H9 (cell line): ENCODE results near the gene KCNN2. TPM values are rescaled to one million over a fixed set of nuclear protein-coding genes. Genes with fewer than 3 reads are reported as not detected.

ENCODE experiments used
- DNase-seq: peaks from one replicate; pipeline ENCODE4 v3.0.0-alpha.2; 2017
- H2AFZ ChIP-seq: one replicate; pipeline ENCODE4 v1.6.1; 2013; ENCODE audit warnings: mild to moderate bottlenecking, low read length, control low read depth, moderate library complexity
- H2AK5ac ChIP-seq: 2 replicates; pipeline ENCODE4 v1.6.1; 2013; ENCODE audit warnings: low read length, control low read depth, mixed read lengths; ENCODE audit not compliant: insufficient read length
- H2BK120ac ChIP-seq: one replicate; pipeline ENCODE4 v1.6.1; 2013; ENCODE audit warnings: low read depth, mild to moderate bottlenecking, low read length, control low read depth, inconsistent platforms; ENCODE audit not compliant: poor library complexity, severe bottlenecking
- H2BK12ac ChIP-seq: 2 replicates; pipeline ENCODE4 v1.6.1; 2013; ENCODE audit warnings: low read length, control low read depth, mixed read lengths, low read depth; ENCODE audit not compliant: insufficient read length
- H2BK15ac ChIP-seq: 2 replicates; pipeline ENCODE4 v1.6.1; 2013; ENCODE audit warnings: low read depth, low read length, control low read depth
- H2BK20ac ChIP-seq: one replicate; pipeline ENCODE4 v1.6.1; 2013; ENCODE audit warnings: low read depth, mild to moderate bottlenecking, low read length, control low read depth, inconsistent platforms; ENCODE audit not compliant: poor library complexity, severe bottlenecking
- H2BK5ac ChIP-seq: 2 replicates; pipeline ENCODE4 v1.6.1; 2013; ENCODE audit warnings: low read length, control low read depth, mixed read lengths; ENCODE audit not compliant: insufficient read length
- H3K14ac ChIP-seq: 2 replicates; pipeline ENCODE4 v1.6.1; 2013; ENCODE audit warnings: low read length, control low read depth; ENCODE audit not compliant: insufficient read depth
- H3K18ac ChIP-seq: 2 replicates; pipeline ENCODE4 v1.6.1; 2013; ENCODE audit warnings: low read depth, mild to moderate bottlenecking, mixed read lengths, low read length, control low read depth; ENCODE audit not compliant: insufficient read length
- H3K23ac ChIP-seq: 2 replicates; pipeline ENCODE4 v1.6.1; 2013; ENCODE audit warnings: low read length, control low read depth, mixed read lengths, low read depth; ENCODE audit not compliant: insufficient read length
- H3K23me2 ChIP-seq: 2 replicates; pipeline ENCODE4 v1.6.1; 2013; ENCODE audit warnings: low read depth, mild to moderate bottlenecking, mixed read lengths, low read length, control low read depth; ENCODE audit not compliant: insufficient read length, poor library complexity, severe bottlenecking
- H3K27ac ChIP-seq: 2 replicates; pipeline ENCODE4 v1.5.1; 2013; ENCODE audit warnings: low read length, control low read depth, mixed read lengths, low read depth; ENCODE audit not compliant: insufficient read length
- H3K27me3 ChIP-seq: 2 replicates; pipeline ENCODE4 v1.6.1; 2013; ENCODE audit warnings: low read length, control low read depth, inconsistent platforms; ENCODE audit not compliant: insufficient read depth
- H3K4ac ChIP-seq: 2 replicates; pipeline ENCODE4 v1.6.1; 2013; ENCODE audit warnings: low read depth, mild to moderate bottlenecking, control low read depth, inconsistent platforms, low read length, moderate library complexity
- H3K4me1 ChIP-seq: 2 replicates; pipeline ENCODE4 v1.6.1; 2013; ENCODE audit warnings: low read length, control low read depth, inconsistent platforms; ENCODE audit not compliant: insufficient read depth
- H3K4me2 ChIP-seq: 2 replicates; pipeline ENCODE4 v1.6.1; 2013; ENCODE audit warnings: low read length, control low read depth, mixed read lengths; ENCODE audit not compliant: insufficient read length, insufficient read depth
- H3K56ac ChIP-seq: 2 replicates; pipeline ENCODE4 v1.6.1; 2013; ENCODE audit warnings: low read depth, mild to moderate bottlenecking, mixed read lengths, low read length, control low read depth; ENCODE audit not compliant: insufficient read length
- H3K79me1 ChIP-seq: 2 replicates; pipeline ENCODE4 v1.6.1; 2013; ENCODE audit warnings: low read depth, mild to moderate bottlenecking, moderate library complexity, low read length, control low read depth, inconsistent platforms; ENCODE audit not compliant: insufficient read depth, poor library complexity, severe bottlenecking
- H3K79me2 ChIP-seq: 2 replicates; pipeline ENCODE4 v1.6.1; 2013; ENCODE audit warnings: low read length, control low read depth, inconsistent platforms; ENCODE audit not compliant: insufficient read depth
- H3K9ac ChIP-seq: 2 replicates; pipeline ENCODE4 v1.6.1; 2013; ENCODE audit warnings: low read length, control low read depth, mixed read lengths; ENCODE audit not compliant: insufficient read length; ENCODE audit errors: extremely low read depth
- H3K9me3 ChIP-seq: one replicate; pipeline ENCODE4 v1.6.1; 2013; ENCODE audit warnings: low read depth, low read length, inconsistent platforms; ENCODE audit not compliant: control insufficient read depth
- H3T11ph ChIP-seq: one replicate; pipeline ENCODE4 v1.6.1; 2013; ENCODE audit warnings: mild to moderate bottlenecking, low read length, control low read depth, inconsistent platforms
- H4K20me1 ChIP-seq: one replicate; pipeline ENCODE4 v1.6.1; 2013; ENCODE audit not compliant: control insufficient read depth, insufficient read length, insufficient read depth
- H4K5ac ChIP-seq: 2 replicates; pipeline ENCODE4 v1.6.1; 2013; ENCODE audit warnings: low read depth, mild to moderate bottlenecking, mixed read lengths, low read length, control low read depth; ENCODE audit not compliant: insufficient read length
- H4K8ac ChIP-seq: replicated peaks from 2 replicates; pipeline ENCODE4 v1.6.1; 2013; ENCODE audit warnings: low read length, control low read depth, mixed read lengths, low read depth; ENCODE audit not compliant: insufficient read length
- H4K91ac ChIP-seq: 2 replicates; pipeline ENCODE4 v1.6.1; 2013; ENCODE audit warnings: low read depth, mild to moderate bottlenecking, moderate library complexity, mixed read lengths, low read length, control low read depth; ENCODE audit not compliant: insufficient read length
- H3K27ac Mint-ChIP-seq, 3 experiments: 2 replicates in 2 of 3; 3 replicates in 1 of 3; pipeline ENCODE4 v1.8.0; 2020 to 2021; ENCODE audit warnings: mixed read lengths in 3 of 3, mild to moderate bottlenecking in 1 of 3, moderate library complexity in 1 of 3
- H3K27me3 Mint-ChIP-seq: 2 replicates; pipeline ENCODE4 v1.8.0; 2021; ENCODE audit warnings: low read depth, mild to moderate bottlenecking, moderate library complexity, mixed read lengths
- H3K36me3 Mint-ChIP-seq, 3 experiments: 2 replicates in 2 of 3; 3 replicates in 1 of 3; pipeline ENCODE4 v1.8.0; 2020 to 2021; ENCODE audit warnings: low read depth in 3 of 3, mixed read lengths in 3 of 3; ENCODE audit not compliant: insufficient read depth in 1 of 3
- H3K4me1 Mint-ChIP-seq, 2 experiments: 2 replicates each; pipeline ENCODE4 v1.8.0; 2020; ENCODE audit warnings: mixed read lengths in 2 of 2
- H3K4me3 Mint-ChIP-seq, 2 experiments: 2 replicates in 1 of 2; 3 replicates in 1 of 2; pipeline ENCODE4 v1.8.0; 2020 to 2021; ENCODE audit warnings: mild to moderate bottlenecking in 2 of 2, mixed read lengths in 2 of 2, moderate library complexity in 1 of 2
- H3K9me3 Mint-ChIP-seq, 2 experiments: 2 replicates in 1 of 2; 3 replicates in 1 of 2; pipeline ENCODE4 v1.8.0; 2020; ENCODE audit warnings: mild to moderate bottlenecking in 2 of 2, mixed read lengths in 2 of 2, moderate library complexity in 1 of 2
- CTCF ChIP-seq: fragments of 200-600 bp; sonication (generic); conservative IDR thresholded peaks from 3 replicates; pipeline ENCODE4 v1.8.0; 2021; ENCODE audit warnings: antibody characterized with exemption, mild to moderate bottlenecking
- WGBS: extraction: QIAGEN DNeasy Blood & Tissue Kit; methylation state at CpG from one replicate; pipeline ENCODE4 v1.1.7; 2013; ENCODE audit warnings: missing lambda C conversion rate, low lambda C conversion rate, mixed read lengths; ENCODE audit not compliant: insufficient read length; ENCODE audit errors: extremely low coverage; 5-methylcytosine and 5-hydroxymethylcytosine counted together
- total RNA-seq: library from RNA; stranded (reverse); gene quantifications from 2 replicates; pipeline ENCODE4 v1.2.1, GENCODE V29; 2021

The KCNN2 gene
- total RNA-seq, 1 experiment from 2014 or later: 21.0 TPM

GRCh38 chr5:114393159-114393558, 31.3 kb downstream of the KCNN2 start:
- Histone ChIP-seq H3K4me2 (no peak overlapping the region), H3K27ac (no peak overlapping the region), H2AK5ac (no peak overlapping the region), H3K23ac (no peak overlapping the region), H3K4me1 (no peaks in the 10 kb centered on the region; the same call in 1 of the 2 replicates), H3K23me2 (no peaks in the 10 kb centered on the region), H4K20me1 (no peaks in the 10 kb centered on the region), H2BK15ac (no peak overlapping the region), H2AFZ (no peak overlapping the region), H3K14ac (no peak overlapping the region), H2BK120ac (no peak overlapping the region), H3K27me3 (no peaks in the 10 kb centered on the region), H3K18ac (no peak overlapping the region), H2BK20ac (no peak overlapping the region), H3K9me3 (no peaks in the 10 kb centered on the region), H3K56ac (no peak overlapping the region), H3K9ac (no peak overlapping the region), H4K8ac (no peak overlapping the region), H3T11ph (no peak overlapping the region), H3K79me1 (peaks cover 6% of the 10 kb centered on the region), H4K5ac (no peak overlapping the region), H4K91ac (no peak overlapping the region), H3K79me2 (peaks cover 5% of the 10 kb centered on the region; the same call in 1 of the 2 replicates), H2BK12ac (no peak overlapping the region), H2BK5ac (no peak overlapping the region), H3K4ac (no peak overlapping the region)
- no CpG with 5 or more reads among the region's 1 CpG for WGBS
- no peak for TF ChIP-seq CTCF
- no peak overlapping the region for H3K4me3 Mint-ChIP-seq
- peaks cover 6 to 12% of the 10 kb centered on the region in 2 experiments; a peak in 4 of 5 replicates for H3K9me3 Mint-ChIP-seq
- peaks cover 35 to 41% of the 10 kb centered on the region in 2 experiments for H3K4me1 Mint-ChIP-seq
- H3K27ac Mint-ChIP-seq: no peak overlapping the region; a peak in 1 of 7 replicates
- peaks cover 12 to 19% (median 16%) of the 10 kb centered on the region in 3 experiments; a peak in 6 of 7 replicates for H3K36me3 Mint-ChIP-seq
- no peak for DNase-seq
- no peaks in the 10 kb centered on the region for H3K27me3 Mint-ChIP-seq
